Neural progenitor cell (in vitro differentiated cells): ENCODE results near the gene MYCT1.

Experiments used
- EZH2 ChIP-seq: fragments of 200-600 bp; sonication (generic); IDR thresholded peaks from 2 replicates; pipeline ENCODE4 v1.6.1; 2017; ENCODE audit warnings: antibody characterized with exemption, mild to moderate bottlenecking, moderate library complexity
- TF ChIP-seq, protein P1 (sequence below): fragments of 200-600 bp; sonication (generic); IDR thresholded peaks from 2 replicates; pipeline ENCODE4 v1.5.1; 2017; ENCODE audit warnings: antibody characterized with exemption, mild to moderate bottlenecking

DNA sequence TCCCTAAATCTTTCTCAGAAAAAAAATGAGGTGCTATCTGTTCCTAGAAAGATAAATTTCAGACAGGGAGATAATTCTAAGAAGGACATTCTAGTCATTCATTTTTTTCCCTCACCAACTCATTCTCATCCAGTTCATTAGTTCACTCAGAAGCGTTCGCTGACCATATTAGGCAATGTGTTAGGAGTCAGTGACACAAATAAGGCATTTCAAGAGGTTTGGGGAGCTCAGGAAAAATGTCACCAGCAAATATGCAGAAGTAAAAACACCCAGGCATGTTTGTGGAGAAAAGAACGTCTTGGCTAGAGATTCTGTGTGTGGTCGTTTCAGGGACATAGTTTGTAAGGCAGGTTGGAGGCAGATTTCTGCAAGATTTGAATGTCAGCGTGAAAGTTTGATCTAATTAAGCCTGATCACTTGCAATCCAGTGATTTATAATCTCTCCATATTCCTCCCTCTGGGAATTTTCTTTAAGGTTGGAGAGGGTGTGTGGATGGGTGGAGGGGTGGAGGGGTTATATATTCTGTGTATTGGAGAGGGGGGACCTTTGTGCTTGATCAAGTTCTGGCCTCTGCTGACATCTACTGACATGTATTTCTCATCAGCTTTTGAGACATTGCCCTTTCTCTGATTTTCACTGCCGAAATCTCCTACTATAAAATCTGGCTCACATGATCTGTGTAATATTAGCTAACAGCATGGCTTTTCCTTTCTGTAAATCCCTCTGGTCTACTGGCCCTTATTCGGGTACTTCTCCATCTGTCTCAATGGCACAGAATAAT lies 3.6 kb downstream of the MYCT1 start:
- no peak for TF ChIP-seq EZH2
- TF ChIP-seq, protein P1, sequence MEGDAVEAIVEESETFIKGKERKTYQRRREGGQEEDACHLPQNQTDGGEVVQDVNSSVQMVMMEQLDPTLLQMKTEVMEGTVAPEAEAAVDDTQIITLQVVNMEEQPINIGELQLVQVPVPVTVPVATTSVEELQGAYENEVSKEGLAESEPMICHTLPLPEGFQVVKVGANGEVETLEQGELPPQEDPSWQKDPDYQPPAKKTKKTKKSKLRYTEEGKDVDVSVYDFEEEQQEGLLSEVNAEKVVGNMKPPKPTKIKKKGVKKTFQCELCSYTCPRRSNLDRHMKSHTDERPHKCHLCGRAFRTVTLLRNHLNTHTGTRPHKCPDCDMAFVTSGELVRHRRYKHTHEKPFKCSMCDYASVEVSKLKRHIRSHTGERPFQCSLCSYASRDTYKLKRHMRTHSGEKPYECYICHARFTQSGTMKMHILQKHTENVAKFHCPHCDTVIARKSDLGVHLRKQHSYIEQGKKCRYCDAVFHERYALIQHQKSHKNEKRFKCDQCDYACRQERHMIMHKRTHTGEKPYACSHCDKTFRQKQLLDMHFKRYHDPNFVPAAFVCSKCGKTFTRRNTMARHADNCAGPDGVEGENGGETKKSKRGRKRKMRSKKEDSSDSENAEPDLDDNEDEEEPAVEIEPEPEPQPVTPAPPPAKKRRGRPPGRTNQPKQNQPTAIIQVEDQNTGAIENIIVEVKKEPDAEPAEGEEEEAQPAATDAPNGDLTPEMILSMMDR, result peak; percentile 35
